GM23338 (cell line): Measurements from ENCODE around the gene ZBTB48. TPM values are rescaled to one million over a fixed set of nuclear protein-coding genes. Genes with fewer than 3 reads are reported as not detected.

Experiments used
- ATAC-seq: fragments of 200-7000 bp; cut with Tn5 transposase; 3 replicates; pipeline ENCODE4 v1.9.1; 2020
- DNase-seq: peaks from one replicate; pipeline ENCODE4 v3.0.0-alpha.2; 2015; ENCODE audit warnings: low spot score
- H2AFZ ChIP-seq: fragments of 200-600 bp; sonication (generic); 2 replicates; pipeline ENCODE4 v1.8.0; 2016; ENCODE audit warnings: antibody characterized with exemption, mild to moderate bottlenecking, moderate library complexity
- H3F3A ChIP-seq: fragments of 200-600 bp; sonication (generic); replicated peaks from 2 replicates; pipeline ENCODE4 v1.8.0; 2017; ENCODE audit warnings: antibody characterized with exemption, mixed run types, low read depth
- H3K27ac ChIP-seq: fragments of 200-600 bp; sonication (generic); 2 replicates; pipeline ENCODE4 v1.6.1; 2016; ENCODE audit warnings: low read depth
- H3K27me3 ChIP-seq: fragments of 200-600 bp; sonication (generic); 2 replicates; pipeline ENCODE4 v1.8.0; 2016; ENCODE audit warnings: mild to moderate bottlenecking, mixed run types, moderate library complexity; ENCODE audit not compliant: insufficient read depth
- H3K36me3 ChIP-seq: fragments of 200-600 bp; sonication (generic); 2 replicates; pipeline ENCODE4 v1.8.0; 2016; ENCODE audit warnings: mild to moderate bottlenecking; ENCODE audit not compliant: insufficient read depth
- H3K4me1 ChIP-seq: fragments of 200-600 bp; sonication (generic); 2 replicates; pipeline ENCODE4 v1.8.0; 2016; ENCODE audit warnings: mild to moderate bottlenecking, moderate library complexity; ENCODE audit not compliant: insufficient read depth
- H3K4me2 ChIP-seq: fragments of 200-600 bp; sonication (generic); 2 replicates; pipeline ENCODE4 v1.7.1; 2017; ENCODE audit warnings: mixed run types
- H3K4me3 ChIP-seq: fragments of 200-600 bp; sonication (generic); 2 replicates; pipeline ENCODE4 v1.6.1; 2016; ENCODE audit warnings: mixed run types
- H3K79me2 ChIP-seq: fragments of 200-600 bp; sonication (generic); replicated peaks from 2 replicates; pipeline ENCODE4 v1.8.0; 2017; ENCODE audit warnings: mild to moderate bottlenecking; ENCODE audit not compliant: insufficient read depth
- H3K9me2 ChIP-seq: fragments of 200-600 bp; sonication (generic); 2 replicates; pipeline ENCODE4 v1.8.0; 2017; ENCODE audit not compliant: insufficient read depth
- H4K20me1 ChIP-seq: fragments of 200-600 bp; sonication (generic); replicated peaks from 2 replicates; pipeline ENCODE4 v1.8.0; 2017; ENCODE audit warnings: mild to moderate bottlenecking; ENCODE audit not compliant: insufficient read depth
- H3K27ac Mint-ChIP-seq: 2 replicates; pipeline ENCODE4 v1.8.0; 2020; ENCODE audit warnings: inconsistent platforms, mild to moderate bottlenecking, moderate library complexity, mixed read lengths
- H3K27me3 Mint-ChIP-seq: 3 replicates; pipeline ENCODE4 v1.8.0; 2022; ENCODE audit warnings: low read depth, mild to moderate bottlenecking, moderate library complexity, mixed read lengths, inconsistent platforms; ENCODE audit not compliant: insufficient read depth, poor library complexity
- H3K36me3 Mint-ChIP-seq: 3 replicates; pipeline ENCODE4 v1.8.0; 2021; ENCODE audit warnings: low read depth, mild to moderate bottlenecking, inconsistent platforms, moderate library complexity, mixed read lengths
- H3K4me1 Mint-ChIP-seq: 3 replicates; pipeline ENCODE4 v1.8.0; 2020; ENCODE audit warnings: mild to moderate bottlenecking, inconsistent platforms, mixed read lengths
- H3K4me3 Mint-ChIP-seq: 3 replicates; pipeline ENCODE4 v1.8.0; 2021; ENCODE audit warnings: moderate library complexity, mild to moderate bottlenecking, inconsistent platforms, mixed read lengths
- H3K9me3 Mint-ChIP-seq: 3 replicates; pipeline ENCODE4 v1.8.0; 2020; ENCODE audit warnings: moderate library complexity, mild to moderate bottlenecking, inconsistent platforms, mixed read lengths
- EZH2 ChIP-seq: fragments of 200-600 bp; sonication (generic); IDR thresholded peaks from one replicate; pipeline ENCODE4 v1.8.0; 2017; ENCODE audit warnings: antibody characterized with exemption, mild to moderate bottlenecking, low read depth; ENCODE audit not compliant: unreplicated experiment
- EZH2phosphoT487 ChIP-seq: fragments of 200-600 bp; sonication (generic); IDR thresholded peaks from one replicate; pipeline ENCODE4 v1.8.1; 2018; ENCODE audit warnings: antibody characterized with exemption; ENCODE audit not compliant: unreplicated experiment
- STAT1 ChIP-seq: IDR thresholded peaks from one replicate; pipeline ENCODE4 v1.6.1; 2016; ENCODE audit warnings: antibody characterized with exemption; ENCODE audit not compliant: unreplicated experiment
- ZNF114 ChIP-seq: fragments of 250-450 bp; sonication (Bioruptor Pico); IDR thresholded peaks from 2 replicates; pipeline ENCODE4 v1.5.0; 2020; ENCODE audit warnings: mild to moderate bottlenecking, moderate library complexity
- polyA plus RNA-seq: library from polyadenylated mRNA; unstranded; fragments of >200 nt; fragmentation: Nextera tagmentation; extraction: Ambion mirVana; gene quantifications from 2 replicates; pipeline ENCODE4 v1.2.1, GENCODE V29; 2016
- total RNA-seq: library from RNA; depleted of rRNA; stranded (reverse); fragments of >200 nt; shearing (Covaris generic); gene quantifications from 2 replicates; pipeline ENCODE4 v1.2.3, GENCODE V29; 2014
- TF ChIP-seq, protein P1 (sequence below), 2 experiments: fragments of 200-600 bp in 1 of 2; sonication (generic) in 1 of 2; conservative IDR thresholded peaks; 2 replicates each; pipeline versions ENCODE4 v1.5.1 to v1.6.1; 2016 to 2017; ENCODE audit warnings: antibody characterized with exemption in 2 of 2, low read depth in 2 of 2, mild to moderate bottlenecking in 2 of 2, moderate library complexity in 1 of 2
- TF ChIP-seq, protein P2 (sequence below): IDR thresholded peaks from 2 replicates; pipeline ENCODE4 v1.6.1; 2016; ENCODE audit warnings: antibody characterized with exemption
- TF ChIP-seq, protein P3 (sequence below): IDR thresholded peaks from one replicate; pipeline ENCODE4 v1.6.1; 2018; ENCODE audit warnings: antibody characterized with exemption; ENCODE audit not compliant: unreplicated experiment

Gene ZBTB48
- total and polyA plus RNA-seq, 2 experiments from 2014 or later: 17.3 to 25.5 TPM

DNA sequence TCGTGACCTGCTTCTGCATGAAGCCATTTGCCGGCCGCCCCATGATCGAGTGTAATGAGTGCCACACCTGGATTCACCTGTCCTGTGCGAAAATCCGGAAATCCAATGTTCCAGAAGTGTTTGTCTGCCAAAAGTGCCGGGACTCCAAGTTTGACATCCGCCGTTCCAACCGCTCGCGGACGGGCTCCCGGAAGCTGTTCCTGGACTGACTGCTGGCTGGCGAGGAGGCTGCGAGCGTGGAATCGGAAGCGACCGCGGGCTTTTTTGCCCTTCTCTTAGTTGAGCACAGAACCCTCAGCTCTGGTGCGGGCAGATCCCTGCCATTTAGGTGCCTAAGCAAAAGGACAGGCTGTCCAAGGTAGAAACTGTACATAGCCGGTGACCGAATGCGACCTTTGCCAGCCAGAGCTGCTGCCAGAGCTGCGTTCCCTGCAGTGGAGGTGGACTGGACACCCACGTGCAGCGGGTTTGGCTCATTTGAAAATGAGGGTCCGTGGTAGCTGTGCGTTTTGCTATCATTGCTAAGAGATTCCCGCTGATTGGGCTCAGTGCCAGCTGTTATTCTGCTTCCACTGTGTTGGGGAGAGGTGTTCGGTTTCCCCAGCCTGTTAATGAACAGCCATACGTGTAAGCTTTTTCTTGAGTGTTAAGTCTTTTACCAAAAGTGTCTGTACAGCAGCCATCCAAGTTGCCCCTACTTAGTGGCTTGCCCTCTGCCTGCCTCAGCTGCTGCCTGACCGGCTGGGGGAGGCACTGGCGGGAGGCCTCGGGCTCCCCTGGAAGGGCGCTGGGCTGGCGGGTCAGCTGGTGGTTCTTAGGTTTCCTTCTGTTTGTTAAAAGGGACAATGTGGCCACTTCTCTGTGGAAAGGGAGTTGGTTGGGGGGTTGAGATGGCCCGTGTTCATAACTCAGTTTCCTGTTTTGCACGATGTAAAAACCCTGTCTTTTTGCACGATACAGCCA, 41.9 kb downstream of the ZBTB48 start (continued):
- TF ChIP-seq EZH2phosphoT487: no peak
- TF ChIP-seq, protein P1, sequence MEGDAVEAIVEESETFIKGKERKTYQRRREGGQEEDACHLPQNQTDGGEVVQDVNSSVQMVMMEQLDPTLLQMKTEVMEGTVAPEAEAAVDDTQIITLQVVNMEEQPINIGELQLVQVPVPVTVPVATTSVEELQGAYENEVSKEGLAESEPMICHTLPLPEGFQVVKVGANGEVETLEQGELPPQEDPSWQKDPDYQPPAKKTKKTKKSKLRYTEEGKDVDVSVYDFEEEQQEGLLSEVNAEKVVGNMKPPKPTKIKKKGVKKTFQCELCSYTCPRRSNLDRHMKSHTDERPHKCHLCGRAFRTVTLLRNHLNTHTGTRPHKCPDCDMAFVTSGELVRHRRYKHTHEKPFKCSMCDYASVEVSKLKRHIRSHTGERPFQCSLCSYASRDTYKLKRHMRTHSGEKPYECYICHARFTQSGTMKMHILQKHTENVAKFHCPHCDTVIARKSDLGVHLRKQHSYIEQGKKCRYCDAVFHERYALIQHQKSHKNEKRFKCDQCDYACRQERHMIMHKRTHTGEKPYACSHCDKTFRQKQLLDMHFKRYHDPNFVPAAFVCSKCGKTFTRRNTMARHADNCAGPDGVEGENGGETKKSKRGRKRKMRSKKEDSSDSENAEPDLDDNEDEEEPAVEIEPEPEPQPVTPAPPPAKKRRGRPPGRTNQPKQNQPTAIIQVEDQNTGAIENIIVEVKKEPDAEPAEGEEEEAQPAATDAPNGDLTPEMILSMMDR (conservative IDR thresholded peaks at IDR 0.05; ENCODE audit: low read depth in 2 of 2): no peak
- TF ChIP-seq, protein P2, sequence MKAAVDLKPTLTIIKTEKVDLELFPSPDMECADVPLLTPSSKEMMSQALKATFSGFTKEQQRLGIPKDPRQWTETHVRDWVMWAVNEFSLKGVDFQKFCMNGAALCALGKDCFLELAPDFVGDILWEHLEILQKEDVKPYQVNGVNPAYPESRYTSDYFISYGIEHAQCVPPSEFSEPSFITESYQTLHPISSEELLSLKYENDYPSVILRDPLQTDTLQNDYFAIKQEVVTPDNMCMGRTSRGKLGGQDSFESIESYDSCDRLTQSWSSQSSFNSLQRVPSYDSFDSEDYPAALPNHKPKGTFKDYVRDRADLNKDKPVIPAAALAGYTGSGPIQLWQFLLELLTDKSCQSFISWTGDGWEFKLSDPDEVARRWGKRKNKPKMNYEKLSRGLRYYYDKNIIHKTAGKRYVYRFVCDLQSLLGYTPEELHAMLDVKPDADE: no peak

DNA sequence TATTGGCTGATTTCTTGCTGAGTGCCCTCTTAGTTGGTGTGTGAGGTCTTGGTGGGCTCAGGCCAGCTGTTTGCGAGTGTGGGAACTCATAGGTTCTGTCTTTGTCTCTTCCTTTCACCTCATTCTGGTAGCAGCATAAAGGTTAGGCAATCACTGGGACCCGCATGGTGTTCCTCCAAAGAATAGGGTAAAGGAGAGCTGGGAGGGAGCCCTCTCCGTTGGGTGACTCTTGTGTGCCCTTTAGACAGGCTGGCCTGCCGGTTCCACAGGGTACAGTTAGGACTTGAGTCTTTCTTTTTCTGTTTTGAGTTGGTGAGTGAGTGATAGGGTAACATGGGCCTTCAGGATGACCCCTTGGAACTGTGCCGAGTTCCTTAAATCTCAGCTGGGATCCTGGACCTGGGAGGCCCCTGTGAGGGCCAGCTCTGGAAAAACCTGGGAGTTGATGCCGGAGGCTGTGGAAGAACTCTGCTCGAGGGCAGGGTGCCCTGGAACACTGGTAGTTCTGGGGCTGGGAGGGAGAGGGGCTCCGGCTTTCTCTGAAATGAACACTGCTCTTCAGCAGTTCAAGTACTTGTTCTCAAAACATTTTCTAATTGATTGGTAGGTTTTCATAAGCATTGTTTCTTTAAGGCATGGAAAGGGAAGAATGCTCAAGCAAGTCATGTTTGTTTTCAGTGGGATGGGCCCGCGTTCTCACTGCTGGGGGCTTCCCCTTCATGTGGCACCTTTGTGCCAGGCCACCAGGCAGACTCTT, 42.8 kb downstream of the ZBTB48 start:
- Histone ChIP-seq H3F3A (peaks cover 36% of the 10 kb centered on the region), H3K9me2 (no peaks in the 10 kb centered on the region), H3K27me3 (no peaks in the 10 kb centered on the region), H3K79me2 (peaks cover 80% of the 10 kb centered on the region), H3K27ac (peak overlapping the region; percentile 88; the same call in 1 of the 2 replicates), H2AFZ (no peak overlapping the region), H3K4me1 (peaks cover 10% of the 10 kb centered on the region), H3K4me2 (no peak overlapping the region), H4K20me1 (peaks cover 63% of the 10 kb centered on the region), H3K36me3 (peaks cover 21% of the 10 kb centered on the region), H3K4me3 (no peak overlapping the region)
- ATAC-seq (no peak), DNase-seq (no peak)
- peaks cover 17% of the 10 kb centered on the region for H3K27me3 Mint-ChIP-seq
- H3K36me3 Mint-ChIP-seq: peaks cover 58% of the 10 kb centered on the region
- H3K27ac Mint-ChIP-seq: peak overlapping the region; percentile 21; the same call in 1 of the 2 replicates
- H3K9me3 Mint-ChIP-seq: no peaks in the 10 kb centered on the region
- TF ChIP-seq EZH2: no peak
- TF ChIP-seq, protein P3, sequence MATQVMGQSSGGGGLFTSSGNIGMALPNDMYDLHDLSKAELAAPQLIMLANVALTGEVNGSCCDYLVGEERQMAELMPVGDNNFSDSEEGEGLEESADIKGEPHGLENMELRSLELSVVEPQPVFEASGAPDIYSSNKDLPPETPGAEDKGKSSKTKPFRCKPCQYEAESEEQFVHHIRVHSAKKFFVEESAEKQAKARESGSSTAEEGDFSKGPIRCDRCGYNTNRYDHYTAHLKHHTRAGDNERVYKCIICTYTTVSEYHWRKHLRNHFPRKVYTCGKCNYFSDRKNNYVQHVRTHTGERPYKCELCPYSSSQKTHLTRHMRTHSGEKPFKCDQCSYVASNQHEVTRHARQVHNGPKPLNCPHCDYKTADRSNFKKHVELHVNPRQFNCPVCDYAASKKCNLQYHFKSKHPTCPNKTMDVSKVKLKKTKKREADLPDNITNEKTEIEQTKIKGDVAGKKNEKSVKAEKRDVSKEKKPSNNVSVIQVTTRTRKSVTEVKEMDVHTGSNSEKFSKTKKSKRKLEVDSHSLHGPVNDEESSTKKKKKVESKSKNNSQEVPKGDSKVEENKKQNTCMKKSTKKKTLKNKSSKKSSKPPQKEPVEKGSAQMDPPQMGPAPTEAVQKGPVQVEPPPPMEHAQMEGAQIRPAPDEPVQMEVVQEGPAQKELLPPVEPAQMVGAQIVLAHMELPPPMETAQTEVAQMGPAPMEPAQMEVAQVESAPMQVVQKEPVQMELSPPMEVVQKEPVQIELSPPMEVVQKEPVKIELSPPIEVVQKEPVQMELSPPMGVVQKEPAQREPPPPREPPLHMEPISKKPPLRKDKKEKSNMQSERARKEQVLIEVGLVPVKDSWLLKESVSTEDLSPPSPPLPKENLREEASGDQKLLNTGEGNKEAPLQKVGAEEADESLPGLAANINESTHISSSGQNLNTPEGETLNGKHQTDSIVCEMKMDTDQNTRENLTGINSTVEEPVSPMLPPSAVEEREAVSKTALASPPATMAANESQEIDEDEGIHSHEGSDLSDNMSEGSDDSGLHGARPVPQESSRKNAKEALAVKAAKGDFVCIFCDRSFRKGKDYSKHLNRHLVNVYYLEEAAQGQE: no peak
- TF ChIP-seq, protein P2: no peak
- no peak for TF ChIP-seq ZNF114 (CRISPR knock-in tag)
- no peak for TF ChIP-seq STAT1
- H3K4me3 Mint-ChIP-seq: no peak overlapping the region
- H3K4me1 Mint-ChIP-seq: peaks cover 20% of the 10 kb centered on the region
